Osteoblast (primary cell): ENCODE measurements around the gene RBM19. TPM values are rescaled to one million over a fixed set of nuclear protein-coding genes. Genes with fewer than 3 reads are reported as not detected.

Experiments
- DNase-seq: peaks from one replicate; pipeline ENCODE4 v3.0.0; 2011; ENCODE audit warnings: low spot score, mixed read lengths; ENCODE audit not compliant: insufficient read length; ENCODE audit errors: missing footprints
- H2AFZ ChIP-seq: 2 replicates; pipeline ENCODE4 v1.6.0; 2011; ENCODE audit warnings: mild to moderate bottlenecking, low read length
- H3K27ac ChIP-seq: 2 replicates; pipeline ENCODE4 v1.5.1; 2011; ENCODE audit warnings: mild to moderate bottlenecking, low read depth, low read length, moderate library complexity
- H3K27me3 ChIP-seq: 2 replicates; pipeline ENCODE4 v1.6.0; 2012; ENCODE audit warnings: mild to moderate bottlenecking, control low read depth, inconsistent platforms, low read length, moderate library complexity; ENCODE audit not compliant: insufficient read depth
- H3K36me3 ChIP-seq: 2 replicates; pipeline ENCODE4 v1.5.1; 2011; ENCODE audit warnings: mild to moderate bottlenecking, low read length, control low read depth, moderate library complexity; ENCODE audit not compliant: insufficient read depth
- H3K4me1 ChIP-seq: 2 replicates; pipeline ENCODE4 v1.5.1; 2011; ENCODE audit warnings: mild to moderate bottlenecking, low read length, control low read depth, moderate library complexity; ENCODE audit not compliant: insufficient read depth
- H3K4me2 ChIP-seq: 2 replicates; pipeline ENCODE4 v1.6.0; 2011; ENCODE audit warnings: mild to moderate bottlenecking, low read length; ENCODE audit not compliant: insufficient read depth
- H3K4me3 ChIP-seq: fragments of 200-600 bp; sonication (generic); 3 replicates; pipeline ENCODE4 v1.5.1; 2012; ENCODE audit warnings: mild to moderate bottlenecking, low read length, inconsistent platforms; ENCODE audit not compliant: insufficient read depth
- H3K79me2 ChIP-seq: 2 replicates; pipeline ENCODE4 v1.6.0; 2012; ENCODE audit warnings: mild to moderate bottlenecking, low read length, control low read depth, inconsistent platforms; ENCODE audit not compliant: insufficient read depth
- H3K9me3 ChIP-seq: 2 replicates; pipeline ENCODE4 v1.5.1; 2011; ENCODE audit warnings: low read depth, low read length, control low read depth
- H4K20me1 ChIP-seq: 2 replicates; pipeline ENCODE4 v1.6.0; 2012; ENCODE audit warnings: mild to moderate bottlenecking, low read length, control low read depth; ENCODE audit not compliant: insufficient read depth
- total RNA-seq: library from RNA; depleted of rRNA; stranded (reverse); fragments of >200 nt; gene quantifications from 2 replicates; pipeline ENCODE4 v1.2.3, GENCODE V29; 2012
- TF ChIP-seq, protein P1 (sequence below): IDR thresholded peaks from 2 replicates; pipeline ENCODE4 v1.5.1; 2011; ENCODE audit warnings: mild to moderate bottlenecking, low read depth, low read length, moderate library complexity; ENCODE audit errors: extremely low read depth

The RBM19 gene
- total RNA-seq, 1 donor: 27.5 TPM

DNA sequence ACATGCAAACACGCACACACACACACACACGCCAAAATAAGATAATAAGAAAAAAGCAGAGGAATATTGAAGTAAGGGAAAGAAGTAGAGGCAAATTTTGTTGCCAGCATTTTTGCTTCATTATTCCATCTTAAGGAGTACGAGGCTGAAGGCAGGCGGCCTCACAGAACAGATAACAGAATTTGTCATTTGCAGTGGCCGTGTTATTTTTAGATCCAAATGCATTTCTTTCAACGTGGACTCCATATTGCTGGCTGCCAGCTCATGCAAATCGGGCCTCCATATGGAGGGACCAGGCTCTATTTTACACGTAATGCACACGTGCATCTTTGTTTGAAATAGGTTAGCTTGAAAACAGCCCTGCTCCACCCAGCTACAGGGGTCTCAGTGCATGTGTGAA, 172.9 kb downstream of the RBM19 start:
- H3K4me1 ChIP-seq: no peaks in the 10 kb centered on the region
- peaks cover 24% of the 10 kb centered on the region for H3K27me3 ChIP-seq
- H4K20me1 ChIP-seq: no peaks in the 10 kb centered on the region
- no peak overlapping the region for H3K27ac ChIP-seq
- H3K36me3 ChIP-seq: no peaks in the 10 kb centered on the region
- DNase-seq: no peak
- H3K9me3 ChIP-seq: no peaks in the 10 kb centered on the region
- no peak overlapping the region for H2AFZ ChIP-seq
- no peaks in the 10 kb centered on the region for H3K79me2 ChIP-seq
- H3K4me3 ChIP-seq: no peak overlapping the region
- TF ChIP-seq, protein P1, sequence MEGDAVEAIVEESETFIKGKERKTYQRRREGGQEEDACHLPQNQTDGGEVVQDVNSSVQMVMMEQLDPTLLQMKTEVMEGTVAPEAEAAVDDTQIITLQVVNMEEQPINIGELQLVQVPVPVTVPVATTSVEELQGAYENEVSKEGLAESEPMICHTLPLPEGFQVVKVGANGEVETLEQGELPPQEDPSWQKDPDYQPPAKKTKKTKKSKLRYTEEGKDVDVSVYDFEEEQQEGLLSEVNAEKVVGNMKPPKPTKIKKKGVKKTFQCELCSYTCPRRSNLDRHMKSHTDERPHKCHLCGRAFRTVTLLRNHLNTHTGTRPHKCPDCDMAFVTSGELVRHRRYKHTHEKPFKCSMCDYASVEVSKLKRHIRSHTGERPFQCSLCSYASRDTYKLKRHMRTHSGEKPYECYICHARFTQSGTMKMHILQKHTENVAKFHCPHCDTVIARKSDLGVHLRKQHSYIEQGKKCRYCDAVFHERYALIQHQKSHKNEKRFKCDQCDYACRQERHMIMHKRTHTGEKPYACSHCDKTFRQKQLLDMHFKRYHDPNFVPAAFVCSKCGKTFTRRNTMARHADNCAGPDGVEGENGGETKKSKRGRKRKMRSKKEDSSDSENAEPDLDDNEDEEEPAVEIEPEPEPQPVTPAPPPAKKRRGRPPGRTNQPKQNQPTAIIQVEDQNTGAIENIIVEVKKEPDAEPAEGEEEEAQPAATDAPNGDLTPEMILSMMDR: no peak
- H3K4me2 ChIP-seq: no peak overlapping the region

DNA sequence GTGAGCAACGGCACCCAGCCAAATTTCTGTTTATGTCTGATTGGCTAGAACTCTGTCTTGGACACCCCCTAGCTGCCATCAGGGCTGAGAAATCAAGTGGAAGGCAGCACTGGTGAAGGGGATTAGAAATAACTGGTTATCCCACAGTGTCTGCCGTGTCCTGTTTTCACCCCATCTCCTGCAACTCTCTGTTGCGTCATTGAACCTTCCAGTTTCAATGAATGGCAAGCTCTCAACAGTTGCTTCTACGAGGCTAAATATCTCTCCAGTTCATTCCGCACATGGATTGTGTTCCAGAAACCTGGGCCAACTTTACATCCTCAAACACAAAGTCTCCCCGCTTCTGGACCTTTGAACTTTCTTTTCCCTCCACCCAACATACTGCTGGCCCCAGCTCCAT, 173.7 kb downstream of the RBM19 start:
- Histone ChIP-seq H3K27me3 (peaks cover 24% of the 10 kb centered on the region), H3K79me2 (no peaks in the 10 kb centered on the region), H3K4me1 (no peaks in the 10 kb centered on the region), H3K4me3 (no peak overlapping the region), H3K36me3 (no peaks in the 10 kb centered on the region), H3K4me2 (no peak overlapping the region), H4K20me1 (no peaks in the 10 kb centered on the region), H3K9me3 (no peaks in the 10 kb centered on the region), H3K27ac (no peak overlapping the region), H2AFZ (no peak overlapping the region)
- TF ChIP-seq, protein P1: no peak
- DNase-seq: no peak

DNA sequence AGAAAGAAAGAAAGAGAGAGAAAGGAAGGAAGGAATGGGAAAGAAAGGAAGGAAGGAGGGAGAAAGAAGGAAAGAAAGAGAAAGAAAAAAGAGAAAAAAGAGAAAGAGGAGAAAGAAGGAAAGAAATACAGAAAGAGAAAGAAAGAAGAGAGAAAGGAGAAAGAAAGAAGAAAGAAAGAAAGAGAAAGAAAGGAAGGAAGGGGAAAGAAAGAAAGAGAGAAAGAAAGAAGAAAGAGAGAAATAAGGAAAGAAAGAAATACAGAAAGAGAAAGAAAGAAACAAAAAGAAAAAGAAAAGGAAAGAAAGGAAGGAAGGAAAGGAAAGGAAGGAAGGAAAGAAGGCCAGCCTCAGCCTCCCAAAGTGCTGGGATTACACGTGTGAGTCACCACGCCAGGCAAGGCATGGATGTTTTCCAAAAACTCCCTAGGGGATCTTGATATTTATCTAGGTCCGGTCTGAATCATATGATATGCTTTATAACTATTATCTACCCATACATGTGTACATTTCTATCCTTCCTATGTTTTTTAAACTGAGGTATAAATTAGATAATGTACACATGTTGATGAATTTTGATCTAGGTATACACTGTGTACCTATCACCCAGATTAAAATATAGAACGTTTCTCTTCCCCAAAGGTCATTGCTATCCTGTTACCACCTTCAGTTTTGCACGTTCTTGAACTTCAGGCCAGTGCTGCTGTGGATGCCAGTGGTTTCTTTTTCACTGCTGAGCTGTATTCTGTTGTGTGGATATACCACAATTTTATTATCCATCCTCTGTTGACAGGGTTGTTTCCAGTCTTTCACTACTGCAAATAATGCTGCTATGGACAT, 177.9 kb downstream of the RBM19 start:
- Histone ChIP-seq H3K4me3 (no peak overlapping the region), H4K20me1 (no peaks in the 10 kb centered on the region), H2AFZ (no peak overlapping the region), H3K4me2 (no peak overlapping the region), H3K79me2 (no peaks in the 10 kb centered on the region), H3K4me1 (no peaks in the 10 kb centered on the region), H3K27ac (no peak overlapping the region), H3K9me3 (no peaks in the 10 kb centered on the region), H3K27me3 (peaks cover 44% of the 10 kb centered on the region), H3K36me3 (no peaks in the 10 kb centered on the region)
- TF ChIP-seq, protein P1: no peak
- no peak for DNase-seq

DNA sequence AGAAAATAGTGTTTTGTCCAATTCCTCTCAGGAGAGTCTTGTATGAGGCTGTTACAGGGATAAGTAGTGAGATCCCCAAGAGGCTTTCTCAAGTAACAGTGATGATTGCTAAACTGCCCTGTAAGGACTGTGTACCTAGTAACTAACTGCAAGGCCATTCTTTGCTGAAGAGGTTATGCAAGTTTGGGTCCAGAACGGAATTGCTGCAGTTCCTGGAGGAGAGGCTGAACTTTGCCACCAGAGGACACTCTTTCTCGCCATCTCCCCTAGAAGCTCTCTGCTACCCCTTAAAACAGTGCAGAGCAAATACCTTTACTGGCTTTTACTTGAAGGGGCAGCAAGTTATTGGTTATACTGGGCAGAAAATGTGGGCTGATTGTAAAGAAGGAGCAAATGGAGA, 180.0 kb downstream of the RBM19 start:
- Histone ChIP-seq H3K79me2 (no peaks in the 10 kb centered on the region), H3K36me3 (no peaks in the 10 kb centered on the region), H3K4me2 (no peak overlapping the region), H3K4me1 (no peaks in the 10 kb centered on the region), H2AFZ (no peak overlapping the region), H3K27ac (no peak overlapping the region), H3K4me3 (no peak overlapping the region), H3K27me3 (peaks cover 45% of the 10 kb centered on the region), H4K20me1 (no peaks in the 10 kb centered on the region), H3K9me3 (no peaks in the 10 kb centered on the region)
- no peak for DNase-seq
- TF ChIP-seq, protein P1: no peak
